Mammary epithelial cell (primary cell): Measurements from ENCODE around the gene NOL4L.

Experiments used
- EZH2 ChIP-seq: IDR thresholded peaks from 2 replicates; pipeline ENCODE4 v1.6.1; 2012; ENCODE audit warnings: low read length, inconsistent platforms, borderline replicate concordance
- TF ChIP-seq, protein P1 (sequence below), 2 donors: IDR thresholded peaks in 1 of 2; conservative IDR thresholded peaks in 1 of 2; 2 replicates each; pipeline ENCODE4 v1.5.1; 2011 to 2012; ENCODE audit warnings: inconsistent platforms in 2 of 2, low read length in 2 of 2, mild to moderate bottlenecking in 2 of 2, control low read depth in 1 of 2, low read depth in 1 of 2; ENCODE audit not compliant: insufficient read depth in 1 of 2; ENCODE audit errors: extremely low read depth in 1 of 2

- TF ChIP-seq, protein P1, sequence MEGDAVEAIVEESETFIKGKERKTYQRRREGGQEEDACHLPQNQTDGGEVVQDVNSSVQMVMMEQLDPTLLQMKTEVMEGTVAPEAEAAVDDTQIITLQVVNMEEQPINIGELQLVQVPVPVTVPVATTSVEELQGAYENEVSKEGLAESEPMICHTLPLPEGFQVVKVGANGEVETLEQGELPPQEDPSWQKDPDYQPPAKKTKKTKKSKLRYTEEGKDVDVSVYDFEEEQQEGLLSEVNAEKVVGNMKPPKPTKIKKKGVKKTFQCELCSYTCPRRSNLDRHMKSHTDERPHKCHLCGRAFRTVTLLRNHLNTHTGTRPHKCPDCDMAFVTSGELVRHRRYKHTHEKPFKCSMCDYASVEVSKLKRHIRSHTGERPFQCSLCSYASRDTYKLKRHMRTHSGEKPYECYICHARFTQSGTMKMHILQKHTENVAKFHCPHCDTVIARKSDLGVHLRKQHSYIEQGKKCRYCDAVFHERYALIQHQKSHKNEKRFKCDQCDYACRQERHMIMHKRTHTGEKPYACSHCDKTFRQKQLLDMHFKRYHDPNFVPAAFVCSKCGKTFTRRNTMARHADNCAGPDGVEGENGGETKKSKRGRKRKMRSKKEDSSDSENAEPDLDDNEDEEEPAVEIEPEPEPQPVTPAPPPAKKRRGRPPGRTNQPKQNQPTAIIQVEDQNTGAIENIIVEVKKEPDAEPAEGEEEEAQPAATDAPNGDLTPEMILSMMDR (conservative IDR thresholded peaks at IDR 0.05 in 1 of 2, IDR thresholded peaks at IDR 0.05 in 1 of 2; ENCODE audit: extremely low read depth in 1 of 2, insufficient read depth in 1 of 2, low read depth in 1 of 2, low read length in 2 of 2), result no peak
- TF ChIP-seq EZH2, result no peak
Observed at GRCh38 chr20:32614772-32615171, 29.6 kb upstream of the NOL4L start.
